GM20431 (cell line): ENCODE results near the gene IL17B.

Experiments used
- in situ Hi-C: fragments of 300-500 bp; cut with MseI, MboI; formaldehyde crosslinking; loops from one replicate; pipeline ENCODE4 v1.15.0; 2020; ENCODE audit warnings: low sequenced_read_pairs; ENCODE audit not compliant: unreplicated experiment

The IL17B gene

DNA sequence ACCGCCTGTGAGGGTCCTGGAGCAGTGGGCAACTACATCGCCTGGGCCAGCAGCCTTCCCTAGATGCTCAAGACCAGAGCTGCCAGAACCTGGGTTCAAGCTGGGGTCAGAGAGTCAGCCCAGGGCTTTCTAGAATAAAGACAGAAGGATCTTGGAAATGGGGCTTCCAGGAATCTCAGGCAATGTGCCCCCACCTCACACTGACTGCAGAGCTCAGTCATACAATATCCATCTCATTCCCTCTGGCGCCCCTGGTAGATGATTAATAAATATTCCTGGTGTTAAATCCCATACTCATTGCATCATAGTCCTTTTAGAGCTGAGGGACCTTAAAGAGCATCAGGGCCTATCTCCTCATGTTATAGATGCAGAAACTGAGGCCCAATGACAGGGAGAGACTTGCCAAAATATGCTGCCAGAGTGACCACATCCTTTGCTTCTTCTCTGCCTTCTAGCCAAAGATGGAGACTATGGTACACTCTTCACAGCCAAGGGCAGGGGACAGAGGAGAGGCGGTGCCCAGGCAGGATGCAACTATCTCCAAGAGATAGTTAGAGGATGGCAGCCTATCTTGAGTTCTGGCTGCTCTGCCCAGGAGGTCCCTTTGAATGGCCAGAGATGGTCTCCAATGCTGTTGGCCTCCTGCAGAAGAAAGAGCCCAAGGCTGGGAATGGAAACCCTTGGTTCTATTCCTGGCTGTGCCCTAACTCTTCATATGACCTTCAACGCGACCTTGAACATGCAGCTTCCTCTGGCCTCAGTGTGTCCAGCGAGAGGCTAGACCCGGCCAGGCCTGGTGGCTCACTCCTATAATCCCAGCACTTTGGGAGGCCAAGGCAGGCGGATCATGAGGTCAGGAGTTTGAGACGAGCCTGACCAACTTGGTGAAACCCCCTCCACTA is 36.2 kb upstream of the IL17B start:
- in situ Hi-C loops = no loop called here

DNA sequence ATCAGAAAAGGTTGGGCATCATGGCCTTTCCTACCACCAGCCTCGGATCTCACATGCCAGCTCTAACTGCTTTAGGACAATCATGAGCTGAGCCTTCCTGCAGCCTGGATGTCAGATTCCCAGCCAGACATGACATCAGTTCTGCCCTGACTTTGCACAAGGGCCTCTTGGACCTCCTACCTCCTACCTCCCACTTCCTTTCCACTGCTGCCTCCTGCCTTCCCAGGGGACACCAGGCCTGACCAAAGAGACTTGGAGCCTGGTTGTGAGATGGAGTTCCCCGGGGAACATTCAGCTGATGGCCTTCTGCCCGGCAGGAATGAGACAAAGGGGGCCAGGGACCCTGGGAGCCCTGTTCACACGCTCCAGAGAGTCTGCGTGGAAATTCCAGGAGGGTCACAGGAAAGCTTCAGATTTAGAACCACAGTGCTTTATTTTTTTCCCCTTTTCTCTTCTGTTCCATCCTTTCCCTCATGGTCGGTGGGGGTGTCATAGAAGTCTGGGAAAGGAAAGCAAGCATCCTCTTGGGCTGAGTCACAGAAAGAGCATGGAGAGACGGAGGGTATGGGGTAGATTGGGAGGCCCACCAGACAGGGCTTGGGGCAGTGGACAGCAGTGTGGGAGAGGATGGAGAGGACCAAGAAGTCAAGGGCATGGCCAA is 35.4 kb upstream of the IL17B start:
- in situ Hi-C loops = no loop called here

DNA sequence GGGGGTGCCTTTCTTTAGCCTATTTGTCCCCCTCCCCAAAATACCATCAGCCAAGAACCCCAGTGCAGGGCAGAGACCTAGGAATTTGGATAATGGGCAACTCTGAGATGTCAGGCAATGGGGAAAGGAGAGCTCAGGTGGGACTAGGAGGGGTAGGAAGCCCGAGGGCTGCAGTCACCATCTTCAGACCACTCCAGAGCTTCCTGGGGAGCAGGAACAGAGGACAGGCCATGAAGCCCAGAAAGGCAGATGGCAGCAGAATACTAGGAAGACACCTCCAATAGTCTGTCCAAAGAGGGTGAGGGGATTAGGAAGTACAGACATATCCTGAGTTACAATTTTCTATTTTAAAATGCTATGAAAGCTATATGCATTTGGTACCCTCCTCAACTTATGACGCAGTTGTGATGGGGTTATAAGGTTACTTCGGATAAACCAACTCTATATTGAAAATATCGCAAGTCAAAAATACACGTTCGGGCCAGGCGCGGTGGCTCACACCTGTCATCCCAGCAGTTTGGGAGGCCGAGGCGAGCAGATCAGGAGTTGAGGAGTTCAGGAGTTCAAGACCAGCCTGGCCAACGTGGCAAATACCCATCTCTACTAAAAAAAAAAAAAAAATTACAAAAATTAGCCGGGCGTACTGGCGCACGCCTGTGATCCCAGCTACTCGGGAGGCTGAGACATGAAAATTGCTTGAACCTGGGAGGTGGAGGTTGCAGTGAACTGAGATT is 34.6 kb upstream of the IL17B start:
- in situ Hi-C loops = no loop called here

DNA sequence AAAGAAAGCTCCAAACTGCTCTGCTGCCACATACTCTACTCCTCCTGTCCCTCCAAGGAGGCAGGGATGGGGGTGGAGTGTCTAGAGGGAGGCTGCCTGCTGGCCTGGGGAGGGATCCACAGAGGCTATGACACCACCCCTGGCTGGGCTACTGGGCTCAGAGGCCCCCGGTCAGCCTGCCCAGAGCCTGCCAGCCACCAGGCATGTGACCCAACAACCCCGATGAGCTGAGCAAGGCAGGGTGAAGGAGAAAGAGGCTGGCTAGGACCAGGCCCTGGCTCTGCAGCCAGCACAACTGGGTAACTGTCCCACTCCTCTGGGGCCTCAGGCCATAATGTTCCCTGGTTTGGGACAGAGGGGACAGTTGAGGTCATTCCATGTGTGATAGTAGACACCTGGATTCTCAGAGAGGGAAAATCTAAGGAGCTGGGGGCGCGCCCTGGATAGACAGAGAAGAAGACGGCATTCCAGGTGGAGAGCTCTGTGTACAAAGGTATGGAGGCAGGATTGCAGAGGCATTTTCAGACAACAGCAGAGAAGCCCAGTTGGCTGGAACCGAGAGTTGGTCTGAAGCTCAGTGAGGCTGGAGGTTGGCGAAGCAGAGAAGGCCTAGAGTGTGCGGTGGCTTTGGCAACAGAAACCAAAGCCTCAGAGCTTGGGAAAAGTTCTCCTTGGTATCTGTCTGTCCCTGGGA is 33.8 kb upstream of the IL17B start:
- in situ Hi-C loops = no loop called here

DNA sequence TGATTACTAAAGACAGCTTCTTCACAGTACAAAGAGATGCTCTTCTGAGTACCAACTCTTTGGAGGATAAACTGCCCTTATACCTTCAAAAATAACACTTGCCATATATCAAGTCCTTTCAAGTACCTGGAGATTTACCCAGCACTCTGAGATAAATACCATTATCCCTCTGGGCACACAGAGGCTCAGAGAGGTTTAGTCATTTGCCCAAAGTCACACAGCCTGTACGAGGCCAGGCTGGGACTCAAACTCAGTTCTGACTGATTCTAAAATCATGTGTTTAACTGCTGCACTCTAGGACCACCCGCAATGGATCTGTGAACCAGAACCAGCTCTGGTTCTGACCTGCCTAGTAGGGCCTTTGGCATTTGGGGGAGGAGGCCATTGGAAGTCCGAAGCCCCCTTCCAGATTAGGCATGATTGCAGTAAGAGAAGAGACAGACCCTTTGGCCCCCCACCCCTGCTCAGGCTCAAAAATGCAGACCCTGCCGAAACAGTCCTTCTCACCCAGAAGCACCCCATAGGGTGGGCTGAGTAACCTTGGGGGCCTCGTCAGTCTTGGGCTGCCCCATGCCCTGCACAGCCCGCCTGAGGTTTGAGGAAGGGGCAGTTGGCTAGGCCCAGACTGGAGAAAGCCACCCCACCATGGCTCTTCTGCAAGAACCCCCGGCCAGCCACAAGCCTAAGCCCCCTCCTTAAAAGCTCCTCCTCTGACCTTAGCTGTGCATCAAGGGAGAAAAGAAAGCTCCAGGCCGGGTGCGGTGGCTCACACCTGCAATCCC is 32.8 kb upstream of the IL17B start:
- in situ Hi-C loops = no loop called here

DNA sequence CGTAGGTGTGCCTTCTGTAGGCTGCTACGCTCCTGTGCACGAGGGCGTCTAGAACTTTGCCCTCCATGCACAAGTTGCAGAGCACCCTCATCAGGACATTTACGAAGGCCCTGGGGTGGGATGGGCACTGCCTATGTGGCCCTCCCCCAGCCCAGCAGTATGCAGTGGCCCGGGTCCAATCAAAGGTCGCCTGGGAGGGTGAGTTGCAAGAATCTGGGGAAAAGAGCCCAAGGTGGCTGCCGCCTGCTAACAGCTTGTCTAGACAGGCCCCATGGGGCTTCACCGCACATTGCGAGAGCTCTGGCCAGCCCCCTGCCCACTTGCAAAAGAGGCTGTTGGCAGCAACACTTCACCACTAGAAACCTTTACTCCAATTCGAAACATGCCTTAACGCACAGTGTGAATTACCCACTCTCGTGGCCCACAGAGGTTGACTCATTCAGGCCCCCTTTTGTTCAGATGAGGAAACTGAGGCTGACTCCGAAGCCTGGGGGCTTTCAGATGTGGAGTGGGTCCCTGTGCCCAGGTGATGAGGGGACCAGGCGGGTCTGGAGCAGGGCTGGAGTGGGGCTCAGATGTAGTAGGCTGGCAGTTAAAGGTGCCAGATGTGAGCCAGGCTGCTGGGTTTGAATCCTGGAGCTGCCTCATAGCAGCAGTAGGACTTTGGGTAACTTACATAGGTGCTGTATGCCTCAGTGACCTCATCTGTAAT is 31.8 kb upstream of the IL17B start:
- in situ Hi-C loops = no loop called here

DNA sequence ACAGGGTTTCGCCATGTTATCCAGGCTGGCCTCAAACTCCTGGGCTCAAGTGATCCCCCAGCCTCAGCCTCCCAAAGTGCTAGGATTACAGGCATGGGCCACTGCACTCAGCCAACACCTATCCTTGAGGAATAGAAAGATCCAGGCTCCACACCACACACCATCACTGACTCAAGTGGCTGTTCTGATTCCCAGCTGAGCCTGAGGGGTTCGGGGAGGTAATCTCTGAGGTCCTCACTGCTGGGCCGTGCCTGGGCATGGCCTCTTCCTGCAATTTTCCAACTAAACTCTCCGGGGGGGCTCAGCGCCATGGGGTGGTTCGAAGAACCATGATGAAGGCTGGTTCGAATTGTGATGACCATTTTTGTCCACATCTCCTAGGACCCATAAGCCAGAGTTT is 31.0 kb upstream of the IL17B start:
- in situ Hi-C loops = no loop called here

DNA sequence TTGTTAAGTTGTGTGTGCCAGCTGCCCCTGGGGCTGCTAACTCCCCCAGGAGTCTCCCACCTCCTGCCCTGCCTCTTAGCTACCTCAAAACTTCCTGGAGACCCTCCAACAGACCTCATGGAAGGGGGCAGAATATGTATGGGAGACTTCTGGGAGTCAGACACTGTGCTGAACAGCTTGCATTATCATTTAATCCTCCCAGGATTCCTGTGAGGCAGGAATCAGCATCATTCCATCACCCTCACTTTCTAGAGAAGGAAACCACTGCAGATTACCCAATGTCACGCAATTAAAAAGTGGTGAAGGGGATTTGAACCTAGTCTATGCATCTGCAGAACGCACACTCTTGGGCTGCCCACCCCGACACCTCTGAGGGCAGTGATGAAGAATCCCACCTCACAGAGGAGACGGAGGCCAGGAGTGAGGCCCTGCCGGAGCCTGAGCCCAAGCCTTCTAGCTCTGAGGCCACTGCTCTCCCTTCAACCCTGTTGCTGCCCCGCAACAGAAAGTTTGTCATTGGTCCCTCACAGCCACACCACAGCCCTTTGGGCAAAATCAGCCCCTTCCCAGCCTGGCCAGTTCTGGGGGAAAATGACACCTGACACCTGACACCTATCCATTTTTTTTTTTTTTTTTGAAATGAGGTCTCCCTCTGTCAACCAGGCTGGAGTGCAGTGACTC is 30.3 kb upstream of the IL17B start:
- in situ Hi-C loops = no loop called here

DNA sequence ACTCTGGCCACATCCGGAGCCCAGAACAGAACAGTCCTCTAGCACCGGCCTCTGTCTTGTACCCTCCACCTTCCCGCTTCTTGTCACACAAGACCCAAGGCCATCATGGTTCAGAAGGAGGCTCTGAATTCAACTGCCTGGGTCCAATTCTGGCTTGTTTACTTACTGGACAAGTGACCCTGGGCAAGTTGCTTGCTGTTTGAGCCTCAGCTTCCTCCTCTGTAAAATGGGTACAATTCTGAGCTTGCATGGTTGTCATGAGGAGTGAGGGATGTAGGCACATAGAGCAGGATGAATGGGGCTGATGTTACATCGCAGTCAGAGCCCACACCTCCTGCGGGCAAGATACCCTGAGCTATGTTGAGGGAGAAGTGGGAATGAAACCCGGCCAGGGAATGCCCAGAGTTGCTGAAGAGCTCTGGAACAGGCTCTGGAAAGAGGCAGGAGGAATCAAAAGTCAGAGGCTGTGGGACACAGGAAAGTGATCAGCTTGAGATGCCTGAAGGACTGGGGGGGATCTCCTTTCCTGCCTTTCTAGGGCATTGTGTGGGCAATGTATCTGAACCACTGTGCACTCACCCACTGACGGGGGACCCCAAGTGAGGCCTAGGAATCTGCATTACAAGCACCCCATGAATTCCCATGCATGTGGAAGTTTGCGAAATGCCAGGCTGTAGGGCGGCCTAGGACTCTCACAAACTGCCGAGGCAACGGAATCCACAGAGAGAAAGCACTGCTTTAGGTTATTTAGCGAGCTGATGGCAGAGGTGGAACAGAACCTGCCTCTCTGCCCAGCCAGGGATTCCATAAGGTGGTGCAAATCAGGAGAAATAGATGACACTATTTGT is 29.4 kb upstream of the IL17B start:
- in situ Hi-C loops = no loop called here

DNA sequence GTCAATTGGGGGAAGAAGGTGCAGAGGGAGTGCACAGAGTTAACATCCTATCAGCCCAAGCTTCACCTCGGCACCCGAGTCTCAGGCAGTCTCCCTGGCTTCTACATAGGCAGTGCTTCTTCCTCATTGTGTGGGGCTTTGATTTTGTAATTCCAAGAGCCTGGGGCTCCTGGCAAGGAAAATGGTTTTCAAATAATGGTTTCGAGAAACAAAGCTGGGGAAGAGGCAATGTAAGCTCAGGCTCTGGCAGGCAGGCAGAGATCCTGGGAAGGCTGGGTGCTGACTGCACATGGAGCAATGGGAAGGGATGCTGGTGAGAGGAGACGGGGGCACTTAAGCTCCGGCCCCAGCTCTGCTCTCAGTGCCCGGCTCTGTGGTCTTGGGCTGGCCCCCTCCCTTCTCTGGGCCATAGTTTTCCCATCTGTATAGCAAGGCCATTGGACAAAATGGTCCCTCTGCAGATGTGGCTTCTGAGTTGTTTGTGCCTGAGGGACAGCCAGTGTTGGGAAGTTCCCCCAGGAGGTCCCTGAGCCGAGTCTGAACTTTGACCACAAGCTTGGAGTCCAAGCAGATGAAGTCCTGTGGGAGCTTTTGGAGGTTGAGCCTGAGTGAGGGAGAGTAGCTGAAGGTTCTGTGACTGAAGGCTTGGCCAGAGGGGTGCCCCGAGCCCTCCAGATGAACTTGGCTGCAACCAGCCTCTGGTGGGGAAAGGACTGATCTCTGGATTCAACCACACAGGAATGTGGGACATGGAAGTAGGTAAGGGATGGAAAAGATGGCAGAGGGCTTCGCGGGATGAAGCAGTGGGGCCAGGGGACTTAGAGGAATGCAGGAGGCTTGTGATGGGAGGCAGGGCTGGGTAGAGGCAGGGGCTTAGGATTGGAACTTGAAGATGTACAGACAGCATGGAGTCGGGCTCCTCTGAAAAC is 28.5 kb upstream of the IL17B start:
- in situ Hi-C loops = no loop called here

DNA sequence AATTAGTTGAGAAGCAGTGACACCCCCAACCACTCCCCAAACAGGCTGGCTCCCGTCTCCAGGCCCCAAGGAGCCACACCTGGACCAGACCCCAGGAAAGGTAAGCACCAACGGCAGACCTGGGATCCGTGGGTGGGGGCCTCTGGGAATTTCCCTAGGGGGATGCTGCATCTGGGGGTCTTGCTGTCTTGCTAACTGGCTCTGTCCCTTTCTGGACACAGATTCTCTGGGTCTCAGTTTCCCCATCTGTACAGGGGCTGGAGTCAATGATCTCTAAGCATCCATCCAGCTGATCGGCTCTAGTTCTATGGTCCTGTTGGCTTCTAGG is 27.9 kb upstream of the IL17B start:
- in situ Hi-C loops = no loop called here

DNA sequence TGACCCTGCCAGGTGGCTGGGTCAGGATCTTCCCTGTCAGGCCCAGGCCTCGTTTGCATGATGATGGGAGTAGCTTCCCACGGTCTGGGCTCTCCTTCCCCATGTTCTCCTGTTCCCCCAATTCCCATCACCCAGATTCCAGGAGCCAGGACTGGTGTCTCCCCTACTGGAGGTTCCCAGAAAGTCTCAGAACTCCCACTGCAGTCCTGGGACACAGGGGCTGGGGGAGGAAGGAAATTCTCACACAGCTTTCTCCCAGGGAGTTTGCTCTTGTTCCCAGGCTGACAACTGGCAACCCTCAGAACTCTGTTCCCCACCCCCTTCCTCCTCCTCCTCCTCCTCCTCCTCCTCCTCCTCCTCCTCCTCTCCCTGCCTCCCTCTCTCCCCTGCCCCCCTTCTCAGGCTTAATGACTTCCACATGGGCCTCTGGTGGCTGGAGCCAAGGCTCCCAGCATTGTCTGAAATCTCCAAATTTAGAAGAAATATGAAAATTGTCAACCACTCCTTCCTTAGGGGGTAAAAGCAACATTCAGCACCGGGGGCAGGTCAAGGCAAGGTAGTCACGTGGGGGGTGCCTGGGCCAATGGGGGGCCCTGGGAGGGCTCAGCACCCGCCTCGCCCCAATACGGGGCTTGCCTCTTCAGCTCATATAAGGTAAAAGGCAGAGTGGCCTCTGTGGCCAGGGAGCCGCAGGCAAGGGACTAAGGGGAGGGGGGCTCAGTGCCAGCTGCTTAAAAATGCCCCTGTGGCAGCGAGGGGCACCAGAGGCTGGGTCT is 27.3 kb upstream of the IL17B start:
- in situ Hi-C loops = no loop called here

DNA sequence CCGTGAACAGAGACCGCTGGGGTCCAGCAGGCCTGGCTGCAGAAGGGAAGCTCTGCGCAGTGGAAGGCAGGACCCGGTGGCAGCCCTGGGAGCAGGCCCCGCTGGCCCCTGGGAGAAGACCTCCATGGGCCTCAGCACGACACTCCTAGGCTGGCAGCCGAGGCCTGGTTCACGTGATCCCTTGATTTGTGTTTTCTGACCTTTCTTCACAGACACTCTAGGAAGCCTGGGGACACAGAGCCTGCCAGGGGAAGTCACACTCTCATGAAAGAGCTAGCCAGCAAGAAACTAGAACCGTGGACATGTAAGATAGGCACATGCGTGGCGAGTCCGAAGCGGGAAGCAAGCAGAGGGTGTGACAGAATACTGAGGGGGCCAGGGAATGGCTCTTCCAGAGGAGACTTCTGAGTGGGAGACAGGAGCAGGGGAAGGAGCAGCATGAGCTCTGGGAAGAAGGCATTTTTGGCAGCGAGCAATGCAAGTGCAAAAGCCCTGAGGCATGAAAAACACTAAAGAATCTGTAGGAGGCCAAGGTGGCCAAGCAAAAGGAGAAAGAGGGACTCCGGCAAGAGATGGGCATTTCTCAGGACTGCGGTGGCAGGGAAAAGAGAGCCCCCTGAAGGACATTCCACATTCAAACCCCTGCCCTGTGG is 26.6 kb upstream of the IL17B start:
- in situ Hi-C loops = no loop called here

DNA sequence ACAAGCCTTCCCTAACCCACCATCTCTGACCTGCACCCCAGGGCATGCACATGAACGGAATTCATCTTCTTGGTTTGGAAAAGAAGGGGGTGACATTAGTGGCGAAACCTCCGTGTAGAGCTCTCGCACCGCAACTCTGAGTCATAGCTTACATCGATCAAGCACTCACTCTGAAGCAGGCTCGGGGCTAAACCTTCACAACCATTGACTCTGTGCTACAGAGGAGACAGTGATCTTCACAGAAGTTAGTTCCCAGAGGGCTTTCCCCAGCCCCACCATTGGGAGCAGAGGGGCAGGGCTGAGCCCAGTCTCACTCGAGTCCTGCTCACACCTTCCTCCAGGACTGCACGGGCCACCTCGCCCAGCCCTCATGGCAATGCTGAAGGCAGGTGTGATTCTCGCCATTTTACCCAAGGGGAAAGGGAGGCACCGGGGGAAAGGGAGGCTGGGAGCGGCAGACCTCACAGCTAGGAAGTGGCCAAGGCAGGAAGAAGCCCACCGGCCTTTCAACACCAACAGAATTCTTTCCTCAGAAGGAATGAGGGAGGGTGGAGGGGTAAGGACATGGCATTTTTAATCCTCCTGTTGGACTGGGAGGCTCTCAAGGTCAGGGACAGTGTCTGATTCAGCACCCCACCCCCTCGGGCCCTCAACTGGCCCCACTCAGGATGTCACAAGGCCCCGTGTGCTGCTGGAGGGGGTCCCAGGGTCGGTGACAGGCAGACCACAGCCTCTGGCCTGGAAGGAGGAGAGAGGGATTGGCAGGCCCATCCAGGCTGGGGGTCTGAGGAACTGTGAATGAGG is 25.9 kb upstream of the IL17B start:
- in situ Hi-C loops = no loop called here
